NCI-H82 treated with DMSO at 0.1 percent for 48 hours (cell line): ENCODE data around the gene C1orf35.
"Not testable (repeated sequence)": the region's sequence is repeated elsewhere in the genome, so short reads cannot be mapped to it uniquely, and the experiment has no call there.

Source experiments
- DNase-seq: peaks from one replicate; lab custom pipeline; 2025; ENCODE audit not compliant: unreplicated experiment; lab: John Stamatoyannopoulos, UW

The C1orf35 gene

GRCh38 chr1:228142701-228143136, 39.6 kb upstream of the C1orf35 start:
- DNase-seq, result no peak

DNA sequence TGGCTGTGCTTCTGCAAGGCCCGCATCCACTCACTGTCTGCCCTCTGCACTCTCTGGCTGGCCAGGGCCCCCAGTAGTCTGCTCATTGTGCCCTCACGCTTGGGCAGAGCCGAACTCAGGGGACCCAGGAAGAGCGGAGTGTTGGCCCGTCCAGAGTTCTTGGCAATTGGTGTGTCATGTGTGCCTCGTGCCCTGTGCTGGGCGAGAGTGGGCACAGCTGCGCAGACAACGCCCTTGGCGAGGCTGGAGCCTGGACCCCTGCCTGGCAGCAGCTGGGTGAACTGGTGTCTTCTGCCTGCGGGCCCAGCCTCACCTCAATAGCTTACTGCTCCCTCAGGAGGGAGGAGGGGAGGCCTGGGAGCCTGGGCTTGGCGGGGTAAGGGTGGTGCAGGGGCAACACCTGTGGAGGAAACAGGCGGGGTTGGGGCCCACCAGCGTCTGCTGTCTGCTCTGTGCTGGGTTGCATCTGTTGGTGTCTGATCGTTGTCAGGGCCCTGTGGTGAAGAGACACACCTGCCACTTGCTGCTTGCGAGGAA, 39.1 kb upstream of the C1orf35 start:
- no peak for DNase-seq

GRCh38 chr1:228141226-228142044, 38.3 kb upstream of the C1orf35 start:
- no peak for DNase-seq

GRCh38 chr1:228140724-228141225, 37.6 kb upstream of the C1orf35 start:
- DNase-seq, result no peak

- DNase-seq, result peak; percentile 99
Observed at GRCh38 chr1:228139931-228140723, 37.0 kb upstream of the C1orf35 start, which contains the start of gene GUK1. GUK1 (plus strand) TSS chr1:228140279; CDS start chr1:228140303, 24 bp downstream.

- DNase-seq, result no peak
Observed at GRCh38 chr1:228139406-228139930, 36.3 kb upstream of the C1orf35 start.

DNA sequence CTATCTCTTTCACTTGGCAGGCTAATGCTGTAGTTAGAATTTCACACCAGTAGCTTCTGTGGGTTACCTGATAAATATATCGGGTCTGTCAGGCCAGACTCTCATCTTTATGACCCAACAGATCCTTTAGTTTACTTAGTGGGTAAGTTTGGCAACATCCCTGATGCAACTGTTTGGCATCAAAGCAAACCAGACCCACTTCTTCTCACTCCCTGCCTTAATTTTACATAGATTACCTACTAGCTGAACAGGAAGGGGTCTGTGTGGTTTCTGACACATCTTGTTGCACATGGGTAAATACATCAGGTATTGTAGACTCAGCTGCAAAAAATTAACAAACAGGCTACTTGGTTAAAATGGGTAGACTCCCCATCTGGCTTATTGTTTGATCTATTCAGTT, 33.8 kb upstream of the C1orf35 start:
- DNase-seq, result no peak

GRCh38 chr1:228134591-228134990, 31.5 kb upstream of the C1orf35 start:
- no peak for DNase-seq

DNA sequence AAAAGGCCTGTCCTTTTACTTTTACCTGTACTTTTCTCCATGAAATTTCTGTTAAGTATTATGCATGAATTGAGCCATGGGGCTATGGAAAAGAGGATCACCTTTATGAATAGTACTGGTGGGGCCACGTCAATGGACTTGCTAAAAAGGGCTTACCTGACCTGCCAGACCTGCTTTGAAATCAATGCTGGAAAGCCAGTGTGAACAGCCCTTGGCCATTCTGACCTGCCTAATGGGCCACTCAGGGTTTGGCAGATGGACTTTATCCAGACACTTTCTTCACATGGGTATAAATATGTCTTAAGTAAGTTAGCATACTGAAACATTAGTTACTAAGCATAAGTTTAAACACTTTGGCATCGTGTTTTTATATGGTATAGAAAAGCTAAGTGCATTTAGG, 28.6 kb upstream of the C1orf35 start:
- no peak for DNase-seq

GRCh38 chr1:228125185-228125584, 22.1 kb upstream of the C1orf35 start:
- no peak for DNase-seq

DNA sequence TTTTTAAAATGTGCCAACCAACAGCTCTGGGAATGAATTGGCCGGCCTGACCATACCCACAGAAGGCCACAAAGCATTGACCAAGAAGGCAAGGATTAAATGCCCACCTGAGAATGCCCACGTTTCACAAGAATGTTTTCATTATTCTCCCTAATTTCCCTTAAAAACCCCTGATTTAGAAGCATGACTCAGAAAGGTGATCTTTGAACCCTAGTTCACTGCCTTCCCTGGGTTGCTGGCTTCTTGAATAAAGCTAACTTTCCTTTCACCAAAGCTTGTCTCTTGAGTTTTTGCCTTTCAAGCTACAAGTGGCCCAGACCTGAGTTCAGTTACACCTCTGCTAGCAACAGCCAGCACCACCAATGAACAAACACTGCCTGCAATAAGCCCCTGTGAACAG, 20.4 kb upstream of the C1orf35 start:
- no peak for DNase-seq

- no peak for DNase-seq
Observed at GRCh38 chr1:228122921-228123441, 19.9 kb upstream of the C1orf35 start.

DNA sequence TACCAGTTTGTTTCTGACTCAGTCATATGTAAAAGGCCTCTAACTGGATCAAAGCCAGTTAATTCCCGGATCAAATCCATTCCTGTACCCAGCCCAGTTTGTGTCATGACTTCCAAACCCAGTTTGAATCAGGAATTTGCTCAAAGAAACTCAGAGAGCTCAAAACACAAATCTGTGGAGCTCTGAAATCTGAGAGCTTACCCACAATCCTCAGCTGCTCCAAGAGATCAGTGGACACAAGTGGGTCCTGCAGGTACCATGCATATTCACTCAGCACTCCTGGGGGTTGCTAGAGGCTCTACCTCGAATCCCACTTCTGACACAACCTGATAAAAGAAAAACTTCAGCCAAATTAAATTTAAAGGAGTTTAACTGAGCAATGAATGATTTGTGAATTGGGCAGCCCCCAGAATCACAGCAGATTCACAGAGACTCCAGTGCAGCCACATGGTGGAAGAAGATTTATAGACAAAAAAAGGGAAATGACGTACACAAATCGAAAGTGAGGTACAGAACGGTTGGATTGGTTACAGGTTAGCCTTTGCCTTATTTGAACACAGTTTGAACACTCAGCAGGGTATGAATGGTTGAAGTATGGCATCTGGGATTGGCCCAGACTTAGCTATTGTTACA, 17.8 kb upstream of the C1orf35 start:
- DNase-seq, result no peak

DNA sequence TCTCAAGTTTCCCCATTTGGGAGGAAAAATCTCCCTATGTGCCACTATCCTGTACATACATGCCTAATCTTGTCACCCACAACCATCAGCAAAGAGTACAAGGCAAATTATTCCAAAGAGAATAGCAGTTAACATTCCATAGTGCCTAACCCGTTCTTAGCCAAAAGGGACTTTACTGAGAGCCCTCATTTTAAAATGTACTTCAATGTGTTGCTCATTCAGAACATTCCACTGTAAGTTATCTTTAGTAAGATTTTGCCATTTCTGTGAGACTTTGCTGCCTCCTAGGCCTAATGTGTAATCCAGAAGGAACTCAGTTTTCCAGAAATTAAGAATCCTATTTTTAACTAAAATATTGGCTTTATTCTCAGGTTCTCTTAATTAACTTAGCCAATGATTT, 17.2 kb upstream of the C1orf35 start:
- no peak for DNase-seq

DNA sequence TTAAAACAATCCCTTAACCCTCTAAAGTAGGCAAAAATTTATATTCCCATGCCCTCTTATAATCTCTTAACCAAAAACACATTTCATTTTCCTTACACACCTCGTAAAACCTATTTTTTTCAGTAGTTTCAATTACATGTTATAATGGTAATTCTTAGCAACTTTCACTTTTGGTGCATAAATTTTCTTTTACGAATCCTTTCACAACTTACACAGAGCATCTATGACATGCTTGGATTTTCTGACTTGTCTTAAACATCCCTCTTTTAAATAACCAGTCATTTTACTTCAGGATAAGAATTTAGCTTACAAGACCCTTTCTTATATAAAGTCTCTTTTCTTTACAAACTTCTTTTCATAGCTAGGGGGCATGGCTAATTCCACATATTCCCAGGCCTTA, 14.9 kb upstream of the C1orf35 start:
- no peak for DNase-seq

DNA sequence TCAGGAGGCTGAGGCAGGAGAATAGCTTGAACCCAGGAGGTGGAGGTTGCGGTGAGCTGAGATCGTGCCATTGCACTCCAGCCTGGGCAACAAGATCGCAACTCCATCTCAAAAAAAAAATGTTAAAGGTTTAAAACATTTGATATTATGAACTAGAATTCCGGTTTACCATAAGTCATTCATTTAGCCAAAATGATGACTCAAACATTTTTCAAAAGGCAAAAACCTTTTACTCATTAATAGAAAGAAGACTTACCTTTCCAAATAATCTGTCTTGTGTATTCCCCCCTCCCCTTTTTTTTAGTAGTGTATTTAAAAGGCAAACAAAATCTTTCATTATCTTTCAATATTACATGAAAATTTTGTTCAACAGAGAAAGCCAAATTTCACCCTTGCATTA, 14.2 kb upstream of the C1orf35 start:
- no peak for DNase-seq

- no peak for DNase-seq
Observed at GRCh38 chr1:228114827-228115226, 11.7 kb upstream of the C1orf35 start.

- DNase-seq, result no peak
Observed at GRCh38 chr1:228112617-228113016, 9.5 kb upstream of the C1orf35 start.

DNA sequence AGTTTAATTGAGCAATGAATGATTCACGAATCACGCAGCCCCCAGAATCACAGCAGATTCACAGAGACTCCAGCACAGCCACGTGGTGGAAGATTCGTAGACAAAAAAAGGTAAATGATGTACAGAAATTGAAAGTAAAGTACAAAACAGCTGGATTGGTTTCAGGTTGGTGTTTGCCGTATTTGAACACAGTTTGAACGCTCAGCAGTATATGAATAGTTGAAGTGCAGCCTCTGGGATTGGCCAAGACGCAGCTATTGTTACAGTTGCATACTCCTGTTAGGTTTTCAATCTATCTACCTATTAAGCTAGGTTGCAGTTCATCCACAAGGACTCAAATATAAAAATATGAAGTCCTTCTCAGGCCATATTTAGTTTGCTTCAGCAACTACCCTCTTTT, 9.0 kb upstream of the C1orf35 start:
- DNase-seq, result no peak

GRCh38 chr1:228111315-228111714, 8.2 kb upstream of the C1orf35 start:
- not testable (repeated sequence) for DNase-seq

DNA sequence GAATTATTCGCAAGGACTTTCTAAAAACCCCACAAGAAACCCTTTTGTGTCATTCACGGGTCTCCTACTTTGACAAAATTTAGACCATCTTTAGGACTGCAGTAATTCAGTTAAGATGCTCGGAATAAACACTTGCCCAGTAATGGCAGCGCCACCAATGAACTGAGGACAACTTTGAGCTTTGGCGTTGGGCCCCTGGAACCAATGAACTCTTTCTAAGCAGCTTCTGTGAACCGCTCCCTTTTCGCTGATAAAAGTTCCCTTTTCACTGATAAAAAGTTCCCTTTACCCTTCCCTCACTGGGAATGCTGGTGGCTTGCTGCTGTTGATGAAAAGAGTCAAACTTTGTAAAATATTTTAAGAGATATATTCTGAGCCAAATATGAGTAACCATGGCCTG, 7.4 kb upstream of the C1orf35 start:
- no peak for DNase-seq
